OCI-M2 (cell line): Measurements from ENCODE around the gene TBC1D1.
"Not testable (repeated sequence)": the region's sequence is repeated elsewhere in the genome, so short reads cannot be mapped to it uniquely, and the experiment has no call there.

Experiments
- DNase-seq: peaks from one replicate; lab custom pipeline; 2025; ENCODE audit not compliant: unreplicated experiment; lab: John Stamatoyannopoulos, UW

The TBC1D1 gene

GRCh38 chr4:37918653-37919052 is 27.8 kb downstream of the TBC1D1 start:
- no peak for DNase-seq

GRCh38 chr4:37922328-37922727 is 31.4 kb downstream of the TBC1D1 start:
- no peak for DNase-seq

GRCh38 chr4:37923089-37923488 is 32.2 kb downstream of the TBC1D1 start:
- not testable (repeated sequence) for DNase-seq

- no peak for DNase-seq
Observed at GRCh38 chr4:37924946-37925345, 34.1 kb downstream of the TBC1D1 start.

- no peak for DNase-seq
Observed at GRCh38 chr4:37927434-37927833, 36.5 kb downstream of the TBC1D1 start.

- no peak for DNase-seq
Observed at GRCh38 chr4:37928426-37929416, 37.8 kb downstream of the TBC1D1 start.

- DNase-seq, result no peak
Observed at GRCh38 chr4:37934096-37934495, 43.2 kb downstream of the TBC1D1 start.

GRCh38 chr4:37934609-37935008 is 43.7 kb downstream of the TBC1D1 start:
- DNase-seq, result no peak

GRCh38 chr4:37935026-37935425 is 44.1 kb downstream of the TBC1D1 start:
- DNase-seq, result no peak

GRCh38 chr4:37936889-37937498 is 46.1 kb downstream of the TBC1D1 start:
- no peak for DNase-seq

GRCh38 chr4:37938208-37938607 is 47.3 kb downstream of the TBC1D1 start:
- DNase-seq, result no peak

GRCh38 chr4:37946503-37947179 is 55.8 kb downstream of the TBC1D1 start:
- DNase-seq, result no peak

- no peak for DNase-seq
Observed at GRCh38 chr4:37948542-37948941, 57.7 kb downstream of the TBC1D1 start.

- no peak for DNase-seq
Observed at GRCh38 chr4:37949636-37950426, 58.9 kb downstream of the TBC1D1 start.

GRCh38 chr4:37951461-37952352 is 60.8 kb downstream of the TBC1D1 start:
- DNase-seq, result no peak

- DNase-seq, result no peak
Observed at GRCh38 chr4:37953156-37953555, 62.3 kb downstream of the TBC1D1 start.

GRCh38 chr4:37953620-37954293 is 62.9 kb downstream of the TBC1D1 start:
- DNase-seq, result no peak

- no peak for DNase-seq
Observed at GRCh38 chr4:37956941-37957340, 66.1 kb downstream of the TBC1D1 start.

- DNase-seq, result no peak
Observed at GRCh38 chr4:37958932-37959331, 68.0 kb downstream of the TBC1D1 start.
